Astrocyte of the cerebellum (primary cell): ENCODE data around the gene AGBL1.

ENCODE experiments used
- DNase-seq: peaks from one replicate; pipeline ENCODE4 v3.0.0-alpha.2; 2011; ENCODE audit warnings: low read depth
- H3K4me3 ChIP-seq: 2 replicates; pipeline ENCODE4 v1.5.1; 2011; ENCODE audit warnings: mild to moderate bottlenecking, low read depth, low read length, moderate library complexity
- CTCF ChIP-seq: IDR thresholded peaks from 2 replicates; pipeline ENCODE4 v1.5.1; 2012; ENCODE audit warnings: low read length, low read depth, moderate library complexity, mild to moderate bottlenecking; ENCODE audit errors: missing control alignments
- in situ Hi-C: cut with HindIII; loops from 2 replicates; pipeline ENCODE4 v1.10.0; 2017; ENCODE audit warnings: low sequenced_read_pairs

Gene AGBL1

GRCh38 chr15:86135041-86135440 is 55.4 kb downstream of the AGBL1 start:
- in situ Hi-C loops: no loop called here
- DNase-seq: no peak
- no peak overlapping the region for H3K4me3 ChIP-seq
- TF ChIP-seq CTCF: no peak

GRCh38 chr15:86136861-86137260 is 57.2 kb downstream of the AGBL1 start:
- no peak overlapping the region for H3K4me3 ChIP-seq
- TF ChIP-seq CTCF: no peak
- in situ Hi-C loops: no loop called here
- no peak for DNase-seq

- no peak for TF ChIP-seq CTCF
- no peak for DNase-seq
- in situ Hi-C loops: no loop called here
- H3K4me3 ChIP-seq: no peak overlapping the region
Observed at GRCh38 chr15:86138798-86139197, 59.1 kb downstream of the AGBL1 start.

- in situ Hi-C loops: no loop called here
- no peak overlapping the region for H3K4me3 ChIP-seq
- no peak for DNase-seq
- no peak for TF ChIP-seq CTCF
Observed at GRCh38 chr15:86139828-86140227, 60.2 kb downstream of the AGBL1 start.

DNA sequence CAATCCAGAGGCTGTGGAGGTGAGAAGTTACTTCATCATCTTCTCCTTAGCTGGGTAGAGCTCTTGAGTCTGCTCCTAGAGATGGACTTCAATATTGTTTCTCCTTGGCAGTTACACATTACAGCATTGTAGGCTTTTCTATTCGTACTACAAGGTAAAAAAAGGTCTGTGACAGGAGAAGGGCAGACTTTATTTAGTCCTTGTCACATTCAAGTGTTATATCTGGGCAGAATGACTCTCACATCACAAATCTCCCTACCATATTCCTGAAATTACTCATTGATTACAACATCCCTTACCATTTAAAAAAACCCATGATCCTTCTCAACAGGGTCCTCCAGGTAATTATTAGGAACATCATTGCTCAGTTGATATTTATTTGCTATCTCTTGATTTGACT is 75.0 kb downstream of the AGBL1 start:
- DNase-seq: no peak
- TF ChIP-seq CTCF: no peak
- in situ Hi-C loops: no loop called here

GRCh38 chr15:86155551-86155950 is 75.9 kb downstream of the AGBL1 start:
- no peak overlapping the region for H3K4me3 ChIP-seq
- in situ Hi-C loops: no loop called here
- no peak for TF ChIP-seq CTCF
- no peak for DNase-seq

More for the DNA sequence above, 75.0 kb downstream of the AGBL1 start:
- H3K4me3 ChIP-seq: no peak overlapping the region
